HepG2 (cell line): Measurements from ENCODE around the gene RAB22A. TPM values are rescaled to one million over a fixed set of nuclear protein-coding genes. Genes with fewer than 3 reads are reported as not detected.

ENCODE experiments used
- CHCHD3 ChIP-seq: sonication (generic); formaldehyde crosslinking; IDR thresholded peaks from 2 replicates; pipeline ENCODE4 v1.8.0; 2022; ENCODE audit warnings: mild to moderate bottlenecking, missing genetic modification reagents, moderate library complexity
- GLI4 ChIP-seq: sonication (generic); formaldehyde crosslinking; IDR thresholded peaks from 2 replicates; pipeline ENCODE4 v1.5.1; 2020; ENCODE audit warnings: missing genetic modification reagents, mild to moderate bottlenecking, moderate library complexity, borderline replicate concordance
- HNRNPLL ChIP-seq: fragments of 200-400 bp; formaldehyde crosslinking; IDR thresholded peaks from 2 replicates; pipeline ENCODE4 v1.6.1; 2017; ENCODE audit warnings: mild to moderate bottlenecking, low read depth, low read length; ENCODE audit not compliant: poor library complexity, severe bottlenecking
- MATR3 ChIP-seq: sonication (generic); formaldehyde crosslinking; IDR thresholded peaks from 2 replicates; pipeline ENCODE4 v1.4.0; 2020; ENCODE audit warnings: missing genetic modification reagents
- PAF1 ChIP-seq: IDR thresholded peaks from 2 replicates; pipeline ENCODE4 v1.6.1; 2016; ENCODE audit warnings: missing genetic modification reagents, missing compliant biosample characterization
- SAP130 ChIP-seq: IDR thresholded peaks from 2 replicates; pipeline ENCODE4 v1.6.1; 2016; ENCODE audit warnings: low read depth
- TEAD2 ChIP-seq: sonication (generic); formaldehyde crosslinking; IDR thresholded peaks from 2 replicates; pipeline ENCODE4 v1.9.0; 2021; ENCODE audit warnings: missing genetic modification reagents
- ZFP1 ChIP-seq: IDR thresholded peaks from 2 replicates; pipeline ENCODE4 v1.6.1; 2016
- ZNF234 ChIP-seq: sonication (generic); formaldehyde crosslinking; conservative IDR thresholded peaks from 2 replicates; pipeline ENCODE4 v1.5.1; 2020; ENCODE audit warnings: mild to moderate bottlenecking, missing genetic modification reagents
- ZNF292 ChIP-seq: sonication (generic); formaldehyde crosslinking; IDR thresholded peaks from 2 replicates; pipeline ENCODE4 v1.8.1; 2022; ENCODE audit warnings: mild to moderate bottlenecking, low read depth, missing genetic modification reagents, borderline replicate concordance
- ZNF367 ChIP-seq: sonication (generic); formaldehyde crosslinking; IDR thresholded peaks from 2 replicates; pipeline ENCODE4 v1.4.0; 2020; ENCODE audit warnings: missing genetic modification reagents, borderline replicate concordance
- ZNF564 ChIP-seq: sonication (generic); formaldehyde crosslinking; IDR thresholded peaks from 2 replicates; pipeline ENCODE4 v1.8.1; 2023; ENCODE audit warnings: mild to moderate bottlenecking, missing genetic modification reagents
- ZNF746 ChIP-seq: sonication (generic); formaldehyde crosslinking; IDR thresholded peaks from 2 replicates; pipeline ENCODE4 v1.8.0; 2022; ENCODE audit warnings: mild to moderate bottlenecking, missing genetic modification reagents
- ZNF839 ChIP-seq: sonication (generic); formaldehyde crosslinking; IDR thresholded peaks from 2 replicates; pipeline ENCODE4 v1.4.0; 2020; ENCODE audit warnings: missing genetic modification reagents, mild to moderate bottlenecking, borderline replicate concordance
- polyA plus RNA-seq, 8 experiments: library from polyadenylated mRNA; depleted of rRNA in 3 of 8; stranded (reverse) in 7 of 8; unstranded in 1 of 8; fragments of >200 nt; fragmentation: Illumina TruSeq in 4 of 8; extraction: Trizol in 4 of 8; gene quantifications; 2 replicates each; pipeline versions ENCODE4 v1.2.1 to v1.2.3, GENCODE V29; 2011 to 2016; ENCODE audit warnings: low read depth in 4 of 8, missing spikeins in 1 of 8, mixed read lengths in 1 of 8; ENCODE audit not compliant: insufficient read depth in 1 of 8
- total RNA-seq, 5 experiments: library from RNA; depleted of rRNA; stranded (reverse); fragments of >200 nt; fragmentation: Illumina TruSeq; extraction: Trizol; gene quantifications; 2 replicates each; pipeline ENCODE4 v1.2.3, GENCODE V29; 2016; ENCODE audit warnings: low read depth in 1 of 5
- TF ChIP-seq, protein P1 (sequence below): sonication (generic); formaldehyde crosslinking; IDR thresholded peaks from 2 replicates; pipeline ENCODE4 v1.5.0; 2020; ENCODE audit warnings: missing genetic modification reagents
- TF ChIP-seq, protein P2 (sequence below): sonication (generic); formaldehyde crosslinking; IDR thresholded peaks from 2 replicates; pipeline ENCODE4 v1.8.1; 2023; ENCODE audit warnings: mild to moderate bottlenecking, missing genetic modification reagents
- TF ChIP-seq, protein P3 (sequence below): sonication (generic); formaldehyde crosslinking; IDR thresholded peaks from 2 replicates; pipeline ENCODE4 v1.5.0; 2020; ENCODE audit warnings: missing genetic modification reagents
- TF ChIP-seq, protein P4 (sequence below): sonication (generic); formaldehyde crosslinking; IDR thresholded peaks from 2 replicates; pipeline ENCODE4 v1.8.1; 2023; ENCODE audit warnings: mild to moderate bottlenecking, moderate library complexity, missing genetic modification reagents
- TF ChIP-seq, protein P5 (sequence below): sonication (generic); formaldehyde crosslinking; conservative IDR thresholded peaks from 2 replicates; pipeline ENCODE4 v1.4.0; 2020; ENCODE audit warnings: missing genetic modification reagents
- TF ChIP-seq, protein P6 (sequence below): fragments of 450-650 bp; IDR thresholded peaks from 2 replicates; pipeline ENCODE4 v1.6.1; 2017; ENCODE audit warnings: mild to moderate bottlenecking

Gene RAB22A
- total and polyA plus RNA-seq, 2 of the 13 experiments (the other 11 are each of a cell fraction or from before 2014, with no cell fraction given) = 10.7 to 11.2 TPM

DNA sequence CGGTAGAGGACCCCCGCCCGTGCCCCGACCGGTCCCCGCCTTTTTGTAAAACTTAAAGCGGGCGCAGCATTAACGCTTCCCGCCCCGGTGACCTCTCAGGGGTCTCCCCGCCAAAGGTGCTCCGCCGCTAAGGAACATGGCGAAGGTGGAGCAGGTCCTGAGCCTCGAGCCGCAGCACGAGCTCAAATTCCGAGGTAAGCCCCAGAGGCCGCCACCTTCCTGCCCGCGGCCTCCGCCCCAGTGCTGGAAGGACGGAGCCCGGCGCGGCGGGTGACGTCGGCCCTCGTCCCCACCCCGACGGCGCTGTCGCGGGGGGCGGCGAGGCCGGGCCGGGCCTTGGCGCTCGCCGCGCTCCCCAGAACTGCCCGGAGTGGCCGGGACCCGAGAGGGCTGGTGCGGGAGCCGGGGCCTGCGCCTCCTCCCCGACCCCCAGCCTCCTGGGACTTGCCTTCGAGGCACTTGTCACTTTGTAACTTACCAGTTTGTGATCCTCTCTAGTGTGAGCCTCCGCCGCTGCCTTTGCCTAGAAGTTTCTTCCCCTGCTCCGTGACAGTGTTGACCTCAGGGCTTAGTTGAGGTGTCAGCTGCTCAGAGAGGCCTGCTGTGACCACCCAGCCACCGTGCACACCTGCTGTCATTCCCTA, 79.9 kb downstream of the RAB22A start (continued):
- TF ChIP-seq, protein P1, sequence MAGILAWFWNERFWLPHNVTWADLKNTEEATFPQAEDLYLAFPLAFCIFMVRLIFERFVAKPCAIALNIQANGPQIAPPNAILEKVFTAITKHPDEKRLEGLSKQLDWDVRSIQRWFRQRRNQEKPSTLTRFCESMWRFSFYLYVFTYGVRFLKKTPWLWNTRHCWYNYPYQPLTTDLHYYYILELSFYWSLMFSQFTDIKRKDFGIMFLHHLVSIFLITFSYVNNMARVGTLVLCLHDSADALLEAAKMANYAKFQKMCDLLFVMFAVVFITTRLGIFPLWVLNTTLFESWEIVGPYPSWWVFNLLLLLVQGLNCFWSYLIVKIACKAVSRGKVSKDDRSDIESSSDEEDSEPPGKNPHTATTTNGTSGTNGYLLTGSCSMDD = peak; percentile 72; the same call in 1 of the 2 replicates
- TF ChIP-seq ZNF234 (CRISPR knock-in tag) (peak; percentile 59; the same call in 1 of the 2 replicates), ZNF746 (CRISPR knock-in tag) (peak; percentile 83), HNRNPLL (no peak), PAF1 (no peak), GLI4 (peak; percentile 77; the same call in 1 of the 2 replicates), ZNF839 (no peak), ZFP1 (no peak), SAP130 (CRISPR knock-in tag) (peak; percentile 63), MATR3 (CRISPR knock-in tag) (no peak), ZNF367 (CRISPR knock-in tag) (peak; percentile 70; the same call in 1 of the 2 replicates), CHCHD3 (CRISPR knock-in tag) (no peak), ZNF292 (CRISPR knock-in tag) (peak; percentile 53; the same call in 1 of the 2 replicates), ZNF564 (CRISPR knock-in tag) (0 out of 2 replicates have a peak, but pooled peaks have one; percentile 64), TEAD2 (peak; percentile 77; the same call in 1 of the 2 replicates)
- TF ChIP-seq, protein P2, sequence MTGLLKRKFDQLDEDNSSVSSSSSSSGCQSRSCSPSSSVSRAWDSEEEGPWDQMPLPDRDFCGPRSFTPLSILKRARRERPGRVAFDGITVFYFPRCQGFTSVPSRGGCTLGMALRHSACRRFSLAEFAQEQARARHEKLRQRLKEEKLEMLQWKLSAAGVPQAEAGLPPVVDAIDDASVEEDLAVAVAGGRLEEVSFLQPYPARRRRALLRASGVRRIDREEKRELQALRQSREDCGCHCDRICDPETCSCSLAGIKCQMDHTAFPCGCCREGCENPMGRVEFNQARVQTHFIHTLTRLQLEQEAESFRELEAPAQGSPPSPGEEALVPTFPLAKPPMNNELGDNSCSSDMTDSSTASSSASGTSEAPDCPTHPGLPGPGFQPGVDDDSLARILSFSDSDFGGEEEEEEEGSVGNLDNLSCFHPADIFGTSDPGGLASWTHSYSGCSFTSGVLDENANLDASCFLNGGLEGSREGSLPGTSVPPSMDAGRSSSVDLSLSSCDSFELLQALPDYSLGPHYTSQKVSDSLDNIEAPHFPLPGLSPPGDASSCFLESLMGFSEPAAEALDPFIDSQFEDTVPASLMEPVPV (CRISPR knock-in tag) = peak; percentile 56; the same call in 1 of the 2 replicates
- TF ChIP-seq, protein P3, sequence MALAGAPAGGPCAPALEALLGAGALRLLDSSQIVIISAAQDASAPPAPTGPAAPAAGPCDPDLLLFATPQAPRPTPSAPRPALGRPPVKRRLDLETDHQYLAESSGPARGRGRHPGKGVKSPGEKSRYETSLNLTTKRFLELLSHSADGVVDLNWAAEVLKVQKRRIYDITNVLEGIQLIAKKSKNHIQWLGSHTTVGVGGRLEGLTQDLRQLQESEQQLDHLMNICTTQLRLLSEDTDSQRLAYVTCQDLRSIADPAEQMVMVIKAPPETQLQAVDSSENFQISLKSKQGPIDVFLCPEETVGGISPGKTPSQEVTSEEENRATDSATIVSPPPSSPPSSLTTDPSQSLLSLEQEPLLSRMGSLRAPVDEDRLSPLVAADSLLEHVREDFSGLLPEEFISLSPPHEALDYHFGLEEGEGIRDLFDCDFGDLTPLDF (CRISPR knock-in tag) = 0 out of 2 replicates have a peak, but pooled peaks have one; percentile 2
- TF ChIP-seq, protein P4, sequence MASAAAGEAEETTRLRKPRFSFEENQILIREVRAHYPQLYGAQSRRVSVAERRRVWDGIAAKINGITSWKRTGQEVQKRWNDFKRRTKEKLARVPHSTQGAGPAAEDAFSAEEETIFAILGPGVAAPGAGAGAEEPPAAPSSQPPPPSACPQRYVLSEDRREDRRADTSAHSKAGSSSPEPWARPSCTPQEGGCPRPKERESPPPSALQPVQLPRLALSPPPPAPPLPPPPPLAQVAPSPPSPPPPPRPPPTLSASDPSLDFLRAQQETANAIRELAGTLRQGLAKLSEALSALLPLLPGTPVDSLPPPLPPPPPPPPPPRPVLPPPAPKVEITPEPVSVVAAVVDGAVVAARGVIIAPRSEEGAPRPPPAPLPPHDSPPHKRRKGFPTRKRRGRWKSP (CRISPR knock-in tag) = no peak; the same call in 1 of the 2 replicates
- TF ChIP-seq, protein P5, sequence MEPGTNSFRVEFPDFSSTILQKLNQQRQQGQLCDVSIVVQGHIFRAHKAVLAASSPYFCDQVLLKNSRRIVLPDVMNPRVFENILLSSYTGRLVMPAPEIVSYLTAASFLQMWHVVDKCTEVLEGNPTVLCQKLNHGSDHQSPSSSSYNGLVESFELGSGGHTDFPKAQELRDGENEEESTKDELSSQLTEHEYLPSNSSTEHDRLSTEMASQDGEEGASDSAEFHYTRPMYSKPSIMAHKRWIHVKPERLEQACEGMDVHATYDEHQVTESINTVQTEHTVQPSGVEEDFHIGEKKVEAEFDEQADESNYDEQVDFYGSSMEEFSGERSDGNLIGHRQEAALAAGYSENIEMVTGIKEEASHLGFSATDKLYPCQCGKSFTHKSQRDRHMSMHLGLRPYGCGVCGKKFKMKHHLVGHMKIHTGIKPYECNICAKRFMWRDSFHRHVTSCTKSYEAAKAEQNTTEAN (CRISPR knock-in tag) = 0 out of 2 replicates have a peak, but pooled peaks have one; percentile 15
- TF ChIP-seq, protein P6, sequence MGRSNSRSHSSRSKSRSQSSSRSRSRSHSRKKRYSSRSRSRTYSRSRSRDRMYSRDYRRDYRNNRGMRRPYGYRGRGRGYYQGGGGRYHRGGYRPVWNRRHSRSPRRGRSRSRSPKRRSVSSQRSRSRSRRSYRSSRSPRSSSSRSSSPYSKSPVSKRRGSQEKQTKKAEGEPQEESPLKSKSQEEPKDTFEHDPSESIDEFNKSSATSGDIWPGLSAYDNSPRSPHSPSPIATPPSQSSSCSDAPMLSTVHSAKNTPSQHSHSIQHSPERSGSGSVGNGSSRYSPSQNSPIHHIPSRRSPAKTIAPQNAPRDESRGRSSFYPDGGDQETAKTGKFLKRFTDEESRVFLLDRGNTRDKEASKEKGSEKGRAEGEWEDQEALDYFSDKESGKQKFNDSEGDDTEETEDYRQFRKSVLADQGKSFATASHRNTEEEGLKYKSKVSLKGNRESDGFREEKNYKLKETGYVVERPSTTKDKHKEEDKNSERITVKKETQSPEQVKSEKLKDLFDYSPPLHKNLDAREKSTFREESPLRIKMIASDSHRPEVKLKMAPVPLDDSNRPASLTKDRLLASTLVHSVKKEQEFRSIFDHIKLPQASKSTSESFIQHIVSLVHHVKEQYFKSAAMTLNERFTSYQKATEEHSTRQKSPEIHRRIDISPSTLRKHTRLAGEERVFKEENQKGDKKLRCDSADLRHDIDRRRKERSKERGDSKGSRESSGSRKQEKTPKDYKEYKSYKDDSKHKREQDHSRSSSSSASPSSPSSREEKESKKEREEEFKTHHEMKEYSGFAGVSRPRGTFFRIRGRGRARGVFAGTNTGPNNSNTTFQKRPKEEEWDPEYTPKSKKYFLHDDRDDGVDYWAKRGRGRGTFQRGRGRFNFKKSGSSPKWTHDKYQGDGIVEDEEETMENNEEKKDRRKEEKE = no peak
